Immature natural killer cell (primary cell): ENCODE data around the gene PRR16. TPM values are rescaled to one million over a fixed set of nuclear protein-coding genes. Genes with fewer than 3 reads are reported as not detected.
A peak's percentile ranks its signal among the peaks of the same experiment; 100 is the strongest.
"Not testable (repeated sequence)": the region's sequence is repeated elsewhere in the genome, so short reads cannot be mapped to it uniquely, and the experiment has no call there.

Source experiments
- DNase-seq, 3 donors: peaks; one replicate each; pipeline ENCODE4 v3.0.0; 2022; ENCODE audit warnings: mixed read lengths in 1 of 3
- H3K27ac Mint-ChIP-seq, 6 donors: one replicate each; pipeline ENCODE4 v1.8.0; 2020; ENCODE audit warnings: mixed read lengths in 6 of 6, mild to moderate bottlenecking in 5 of 6, inconsistent platforms in 4 of 6, moderate library complexity in 3 of 6
- H3K27me3 Mint-ChIP-seq, 3 donors: one replicate each; pipeline ENCODE4 v1.8.0; 2020 to 2021; ENCODE audit warnings: low read depth in 3 of 3, mild to moderate bottlenecking in 3 of 3, mixed read lengths in 3 of 3, moderate library complexity in 3 of 3, inconsistent platforms in 1 of 3
- H3K36me3 Mint-ChIP-seq, 3 donors: one replicate each; pipeline ENCODE4 v1.8.0; 2020; ENCODE audit warnings: mixed read lengths in 3 of 3, inconsistent platforms in 2 of 3, mild to moderate bottlenecking in 2 of 3
- H3K4me1 Mint-ChIP-seq, 2 donors: one replicate each; pipeline ENCODE4 v1.8.0; 2020; ENCODE audit warnings: inconsistent platforms in 2 of 2, mild to moderate bottlenecking in 2 of 2, mixed read lengths in 2 of 2, moderate library complexity in 1 of 2
- H3K4me3 Mint-ChIP-seq, 5 donors: one replicate each; pipeline ENCODE4 v1.8.0; 2020; ENCODE audit warnings: mild to moderate bottlenecking in 5 of 5, mixed read lengths in 5 of 5, inconsistent platforms in 3 of 5, moderate library complexity in 3 of 5
- H3K9me3 Mint-ChIP-seq, 6 donors: one replicate each; pipeline ENCODE4 v1.8.0; 2020; ENCODE audit warnings: mild to moderate bottlenecking in 6 of 6, mixed read lengths in 6 of 6, inconsistent platforms in 4 of 6, moderate library complexity in 3 of 6
- polyA plus RNA-seq, 3 donors: library from polyadenylated mRNA; unstranded; fragments of 300-500 nt; fragmentation: Illumina TruSeq; gene quantifications; one replicate each; pipeline ENCODE4 v1.2.3, GENCODE V29; 2021

Gene PRR16
- polyA plus RNA-seq, 3 donors from 2014 or later, result not detected

- H3K27ac Mint-ChIP-seq, result no peak overlapping the region
- no peak overlapping the region for H3K4me3 Mint-ChIP-seq
- no peaks in the 10 kb centered on the region for H3K4me1 Mint-ChIP-seq
- no peak for DNase-seq
- H3K36me3 Mint-ChIP-seq, result no peaks in the 10 kb centered on the region
- H3K27me3 Mint-ChIP-seq, result peaks cover 0 to 2% (median 0%) of the 10 kb centered on the region in 3 donors
- no peaks in the 10 kb centered on the region for H3K9me3 Mint-ChIP-seq
These were observed 13.2 kb upstream of the PRR16 start for GRCh38 chr5:120450910-120451309.

GRCh38 chr5:120451445-120451844 lies 12.7 kb upstream of the PRR16 start:
- Mint-ChIP-seq H3K27me3 (peaks cover 0 to 2% (median 0%) of the 10 kb centered on the region in 3 donors), H3K4me1 (no peaks in the 10 kb centered on the region), H3K36me3 (no peaks in the 10 kb centered on the region), H3K27ac (no peak overlapping the region), H3K4me3 (no peak overlapping the region), H3K9me3 (no peaks in the 10 kb centered on the region)
- no peak for DNase-seq

GRCh38 chr5:120452471-120452870 lies 11.6 kb upstream of the PRR16 start:
- no peaks in the 10 kb centered on the region for H3K36me3 Mint-ChIP-seq
- peaks cover 0 to 3% (median 0%) of the 10 kb centered on the region in 6 donors for H3K9me3 Mint-ChIP-seq
- H3K27ac Mint-ChIP-seq, result no peak overlapping the region
- peaks cover 0 to 3% of the 10 kb centered on the region in 2 donors for H3K4me1 Mint-ChIP-seq
- peaks cover 0 to 2% (median 1%) of the 10 kb centered on the region in 3 donors for H3K27me3 Mint-ChIP-seq
- DNase-seq, result no peak
- H3K4me3 Mint-ChIP-seq, result no peak overlapping the region

- DNase-seq, result no peak
- Mint-ChIP-seq H3K9me3 (peaks cover 0 to 6% (median 0%) of the 10 kb centered on the region in 6 donors), H3K4me1 (peaks cover 1 to 8% of the 10 kb centered on the region in 2 donors), H3K36me3 (no peaks in the 10 kb centered on the region), H3K27ac (no peak overlapping the region), H3K27me3 (peaks cover 0 to 2% (median under 1%) of the 10 kb centered on the region in 3 donors), H3K4me3 (no peak overlapping the region)
These were observed 9.9 kb upstream of the PRR16 start for GRCh38 chr5:120454094-120454798.

- peaks cover 1 to 8% of the 10 kb centered on the region in 2 donors for H3K4me1 Mint-ChIP-seq
- no peak overlapping the region for H3K27ac Mint-ChIP-seq
- H3K4me3 Mint-ChIP-seq, result no peak overlapping the region
- peaks cover 0 to 2% (median 0%) of the 10 kb centered on the region in 3 donors for H3K27me3 Mint-ChIP-seq
- H3K36me3 Mint-ChIP-seq, result no peaks in the 10 kb centered on the region
- peaks cover 0 to 6% (median 0%) of the 10 kb centered on the region in 6 donors for H3K9me3 Mint-ChIP-seq
- DNase-seq, result no peak
These were observed 8.1 kb upstream of the PRR16 start for GRCh38 chr5:120456006-120456405.

- Mint-ChIP-seq H3K36me3 (no peaks in the 10 kb centered on the region), H3K9me3 (peaks cover 0 to 10% (median 2%) of the 10 kb centered on the region in 6 donors), H3K27me3 (peaks cover 0 to 4% (median 0%) of the 10 kb centered on the region in 3 donors), H3K4me1 (peaks cover 1 to 8% of the 10 kb centered on the region in 2 donors), H3K27ac (peak overlapping the region in 5 of 6 donors; percentile 0 to 67 (median 30)), H3K4me3 (peak overlapping the region; percentile 73 to 83 (median 80))
- DNase-seq, result peak; percentile 51 to 54 (median 52)
These were observed 6.1 kb upstream of the PRR16 start for GRCh38 chr5:120457839-120458507.

GRCh38 chr5:120458508-120458847 lies 5.6 kb upstream of the PRR16 start:
- H3K4me1 Mint-ChIP-seq, H3K36me3 Mint-ChIP-seq, DNase-seq, H3K27me3 Mint-ChIP-seq: not testable (repeated sequence)
- peak overlapping the region in 1 of 6 donors; percentile 67 for H3K27ac Mint-ChIP-seq
- peaks cover 0 to 14% (median 3%) of the 10 kb centered on the region in 6 donors for H3K9me3 Mint-ChIP-seq
- H3K4me3 Mint-ChIP-seq, result peak overlapping the region in 2 of 5 donors; percentile 73 to 83

- no peaks in the 10 kb centered on the region for H3K36me3 Mint-ChIP-seq
- no peak overlapping the region for H3K4me3 Mint-ChIP-seq
- peaks cover 0 to 20% (median 4%) of the 10 kb centered on the region in 6 donors for H3K9me3 Mint-ChIP-seq
- peaks cover 0 to 10% (median 7%) of the 10 kb centered on the region in 3 donors for H3K27me3 Mint-ChIP-seq
- no peak overlapping the region for H3K27ac Mint-ChIP-seq
- H3K4me1 Mint-ChIP-seq, result peaks cover 5 to 8% of the 10 kb centered on the region in 2 donors
- DNase-seq, result no peak
These were observed 2.8 kb upstream of the PRR16 start for GRCh38 chr5:120461251-120461650.

- Mint-ChIP-seq H3K27ac (no peak overlapping the region), H3K4me1 (peaks cover 0 to 3% of the 10 kb centered on the region in 2 donors), H3K27me3 (peaks cover 0 to 12% (median 7%) of the 10 kb centered on the region in 3 donors), H3K4me3 (peak overlapping the region in 3 of 5 donors; percentile 39 to 58 (median 54)), H3K9me3 (peaks cover 0 to 22% (median 5%) of the 10 kb centered on the region in 6 donors), H3K36me3 (no peaks in the 10 kb centered on the region)
- no peak for DNase-seq
These were observed 957 bp upstream of the PRR16 start for GRCh38 chr5:120463006-120463680.

GRCh38 chr5:120464627-120465435 lies 731 bp downstream of the PRR16 start:
- H3K9me3 Mint-ChIP-seq, result peaks cover 0 to 22% (median 5%) of the 10 kb centered on the region in 6 donors
- H3K27ac Mint-ChIP-seq, result no peak overlapping the region
- H3K4me1 Mint-ChIP-seq, result peaks cover 0 to 3% of the 10 kb centered on the region in 2 donors
- DNase-seq, result no peak
- H3K27me3 Mint-ChIP-seq, result peaks cover 0 to 12% (median 7%) of the 10 kb centered on the region in 3 donors
- peak overlapping the region; percentile 63 to 70 (median 68) for H3K4me3 Mint-ChIP-seq
- H3K36me3 Mint-ChIP-seq, result no peaks in the 10 kb centered on the region

- Mint-ChIP-seq H3K9me3 (peaks cover 0 to 22% (median 5%) of the 10 kb centered on the region in 6 donors), H3K27me3 (peaks cover 0 to 12% (median 7%) of the 10 kb centered on the region in 3 donors), H3K4me1 (peaks cover 0 to 3% of the 10 kb centered on the region in 2 donors), H3K4me3 (peak overlapping the region in 3 of 5 donors; percentile 3 to 68 (median 10)), H3K36me3 (no peaks in the 10 kb centered on the region), H3K27ac (no peak overlapping the region)
- no peak for DNase-seq
These were observed 1.4 kb downstream of the PRR16 start for GRCh38 chr5:120465436-120465961.

GRCh38 chr5:120466341-120467006 lies 2.4 kb downstream of the PRR16 start:
- H3K4me1 Mint-ChIP-seq, result peaks cover 0 to 3% of the 10 kb centered on the region in 2 donors
- peaks cover 0 to 12% (median 7%) of the 10 kb centered on the region in 3 donors for H3K27me3 Mint-ChIP-seq
- DNase-seq, result no peak
- peaks cover 0 to 22% (median 4%) of the 10 kb centered on the region in 6 donors for H3K9me3 Mint-ChIP-seq
- peak overlapping the region in 1 of 5 donors; percentile 19 for H3K4me3 Mint-ChIP-seq
- H3K27ac Mint-ChIP-seq, result no peak overlapping the region
- no peaks in the 10 kb centered on the region for H3K36me3 Mint-ChIP-seq
